ENCODE data around the gene SLC9A3. TPM values are rescaled to one million over a fixed set of nuclear protein-coding genes. Genes with fewer than 3 reads are reported as not detected.
"Not testable (repeated sequence)": the region's sequence is repeated elsewhere in the genome, so short reads cannot be mapped to it uniquely, and the experiment has no call there.

The SLC9A3 gene
- total RNA-seq, 1 experiment from 2014 or later: 0.85 TPM

GRCh38 chr5:558326-558725, 34.1 kb upstream of the SLC9A3 start:
- Histone ChIP-seq H3K9me3 (ENCODE audit: control insufficient read depth, low read depth, low read length) (no peaks in the 10 kb centered on the region), H2BK20ac (ENCODE audit: low read depth, low read length, poor library complexity, severe bottlenecking) (no peak overlapping the region), H2BK12ac (ENCODE audit: insufficient read length, low read depth, low read length) (no peak overlapping the region), H3K23me2 (ENCODE audit: insufficient read length, low read depth, low read length, poor library complexity, severe bottlenecking) (no peaks in the 10 kb centered on the region), H4K91ac (ENCODE audit: insufficient read length, low read depth, low read length) (no peak overlapping the region), H4K8ac (replicated peaks; ENCODE audit: insufficient read length, low read depth, low read length) (no peak overlapping the region), H3T11ph (ENCODE audit: low read length) (no peak overlapping the region), H3K18ac (ENCODE audit: insufficient read length, low read depth, low read length) (no peak overlapping the region), H3K4me1 (ENCODE audit: insufficient read depth, low read length) (no peaks in the 10 kb centered on the region), H3K79me2 (ENCODE audit: insufficient read depth, low read length) (no peaks in the 10 kb centered on the region), H3K4me2 (ENCODE audit: insufficient read depth, insufficient read length, low read length) (no peak overlapping the region), H3K4ac (ENCODE audit: low read depth, low read length) (no peak overlapping the region), H3K14ac (ENCODE audit: insufficient read depth, low read length) (no peak overlapping the region), H3K23ac (ENCODE audit: insufficient read length, low read depth, low read length) (no peak overlapping the region), H2BK5ac (ENCODE audit: insufficient read length, low read length) (no peak overlapping the region), H4K5ac (ENCODE audit: insufficient read length, low read depth, low read length) (no peak overlapping the region), H2AFZ (ENCODE audit: low read length) (no peak overlapping the region), H3K27ac (ENCODE audit: insufficient read length, low read depth, low read length) (no peak overlapping the region), H4K20me1 (ENCODE audit: control insufficient read depth, insufficient read depth, insufficient read length) (no peaks in the 10 kb centered on the region), H2BK15ac (ENCODE audit: low read depth, low read length) (no peak overlapping the region), H3K9ac (ENCODE audit: extremely low read depth, insufficient read length, low read length) (no peak overlapping the region), H3K56ac (ENCODE audit: insufficient read length, low read depth, low read length) (no peak overlapping the region), H3K27me3 (ENCODE audit: insufficient read depth, low read length) (no peaks in the 10 kb centered on the region), H2BK120ac (ENCODE audit: low read depth, low read length, poor library complexity, severe bottlenecking) (no peak overlapping the region), H2AK5ac (ENCODE audit: insufficient read length, low read length) (no peak overlapping the region), H3K79me1 (ENCODE audit: insufficient read depth, low read depth, low read length, poor library complexity, severe bottlenecking) (no peaks in the 10 kb centered on the region)
- peaks cover 56% of the 10 kb centered on the region for H3K27me3 Mint-ChIP-seq (ENCODE audit: low read depth)
- H3K27ac Mint-ChIP-seq: no peak overlapping the region
- WGBS (ENCODE audit: extremely low coverage, insufficient read length, low lambda C conversion rate): no CpG with 5 or more reads among the region's 10 CpGs
- no peak overlapping the region for H3K4me3 Mint-ChIP-seq
- H3K36me3 Mint-ChIP-seq (ENCODE audit: insufficient read depth in 1 of 3, low read depth in 3 of 3): no peaks in the 10 kb centered on the region
- no peak for TF ChIP-seq CTCF (conservative IDR thresholded peaks at IDR 0.05)
- peaks cover 4 to 9% of the 10 kb centered on the region in 2 experiments; a peak in 3 of 4 replicates for H3K4me1 Mint-ChIP-seq
- no peaks in the 10 kb centered on the region for H3K9me3 Mint-ChIP-seq
- DNase-seq: no peak

GRCh38 chr5:557917-558316, 33.7 kb upstream of the SLC9A3 start:
- not testable (repeated sequence) for H4K20me1 ChIP-seq (ENCODE audit: control insufficient read depth, insufficient read depth, insufficient read length); H3K79me2 ChIP-seq (ENCODE audit: insufficient read depth, low read length); H4K91ac ChIP-seq (ENCODE audit: insufficient read length, low read depth, low read length); H3K27ac ChIP-seq (ENCODE audit: insufficient read length, low read depth, low read length); H3K79me1 ChIP-seq (ENCODE audit: insufficient read depth, low read depth, low read length, poor library complexity, severe bottlenecking); H2BK15ac ChIP-seq (ENCODE audit: low read depth, low read length); H2BK12ac ChIP-seq (ENCODE audit: insufficient read length, low read depth, low read length); H3K4me1 Mint-ChIP-seq; H3K14ac ChIP-seq (ENCODE audit: insufficient read depth, low read length); H2BK20ac ChIP-seq (ENCODE audit: low read depth, low read length, poor library complexity, severe bottlenecking); H3K4me1 ChIP-seq (ENCODE audit: insufficient read depth, low read length); H3K23ac ChIP-seq (ENCODE audit: insufficient read length, low read depth, low read length); H3K27me3 ChIP-seq (ENCODE audit: insufficient read depth, low read length); DNase-seq; H3K4me2 ChIP-seq (ENCODE audit: insufficient read depth, insufficient read length, low read length); H4K5ac ChIP-seq (ENCODE audit: insufficient read length, low read depth, low read length); H3K4ac ChIP-seq (ENCODE audit: low read depth, low read length); H3K18ac ChIP-seq (ENCODE audit: insufficient read length, low read depth, low read length); H3K9me3 Mint-ChIP-seq; H3T11ph ChIP-seq (ENCODE audit: low read length); H2AFZ ChIP-seq (ENCODE audit: low read length); H3K36me3 Mint-ChIP-seq (ENCODE audit: insufficient read depth in 1 of 3, low read depth in 3 of 3); H3K27ac Mint-ChIP-seq; H3K9me3 ChIP-seq (ENCODE audit: control insufficient read depth, low read depth, low read length); H3K4me3 Mint-ChIP-seq; H3K56ac ChIP-seq (ENCODE audit: insufficient read length, low read depth, low read length); H4K8ac ChIP-seq (replicated peaks; ENCODE audit: insufficient read length, low read depth, low read length); H3K23me2 ChIP-seq (ENCODE audit: insufficient read length, low read depth, low read length, poor library complexity, severe bottlenecking); H2BK120ac ChIP-seq (ENCODE audit: low read depth, low read length, poor library complexity, severe bottlenecking); H2AK5ac ChIP-seq (ENCODE audit: insufficient read length, low read length); H3K9ac ChIP-seq (ENCODE audit: extremely low read depth, insufficient read length, low read length); H2BK5ac ChIP-seq (ENCODE audit: insufficient read length, low read length)
- no CpG with 5 or more reads among the region's 4 CpGs for WGBS (ENCODE audit: extremely low coverage, insufficient read length, low lambda C conversion rate)
- peaks cover 56% of the 10 kb centered on the region for H3K27me3 Mint-ChIP-seq (ENCODE audit: low read depth)

Data from H9 (cell line).